ENCODE results near the gene LCA5. TPM values are rescaled to one million over a fixed set of nuclear protein-coding genes. Genes with fewer than 3 reads are reported as not detected.
A peak's percentile ranks its signal among the peaks of the same experiment; 100 is the strongest.
"Not testable (repeated sequence)": the region's sequence is repeated elsewhere in the genome, so short reads cannot be mapped to it uniquely, and the experiment has no call there.

Gene LCA5
- total RNA-seq (2014; rRNA removed; shearing (Covaris generic)) = 3.8 and 5.4 TPM in 2 replicates

DNA sequence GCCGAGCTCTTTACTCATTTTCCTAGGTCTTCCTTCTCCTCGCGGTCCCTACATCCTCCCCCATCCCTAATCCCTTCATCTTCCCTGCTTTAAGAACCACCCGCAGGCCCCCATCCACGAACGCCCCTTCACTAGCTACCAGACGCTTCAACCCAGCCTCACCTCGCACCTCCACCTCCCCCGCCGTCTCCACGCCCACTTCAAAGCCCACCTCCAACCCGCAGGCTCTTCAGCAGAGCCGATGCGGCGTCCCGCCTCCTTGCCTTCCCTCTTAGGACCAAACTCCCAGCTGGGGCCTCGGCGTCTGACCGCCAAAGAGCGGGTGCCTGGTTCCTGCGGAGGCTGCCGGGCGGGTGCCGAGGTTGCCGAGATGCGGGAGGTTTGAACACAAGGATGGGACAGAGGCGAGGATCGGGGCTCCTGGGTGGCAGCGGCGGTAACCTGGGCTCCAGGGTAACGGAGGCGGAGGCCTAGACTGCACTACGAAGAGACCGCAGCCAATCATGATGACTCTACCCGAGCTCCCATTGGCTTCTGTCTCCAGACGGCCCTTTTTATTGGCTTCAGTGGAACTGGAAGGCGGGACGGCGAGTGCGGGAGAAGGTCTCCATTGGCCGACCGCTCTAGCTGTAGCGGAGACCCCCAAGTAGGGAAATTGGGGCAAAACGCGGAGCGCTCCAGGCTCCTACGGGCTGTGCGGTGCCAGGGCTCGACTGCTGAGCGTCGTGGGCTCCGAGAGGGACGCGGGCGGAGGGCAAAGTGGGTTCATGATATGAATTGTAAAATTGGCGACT is at the start of gene LCA5:
Gene LCA5, minus strand, starts transcription at position 477 of the 794 bp plus-strand sequence. CDS start 18,536 bp downstream, outside the sequence.
- peak; percentile 97 for DNase-seq (ENCODE audit: low read depth)

DNA sequence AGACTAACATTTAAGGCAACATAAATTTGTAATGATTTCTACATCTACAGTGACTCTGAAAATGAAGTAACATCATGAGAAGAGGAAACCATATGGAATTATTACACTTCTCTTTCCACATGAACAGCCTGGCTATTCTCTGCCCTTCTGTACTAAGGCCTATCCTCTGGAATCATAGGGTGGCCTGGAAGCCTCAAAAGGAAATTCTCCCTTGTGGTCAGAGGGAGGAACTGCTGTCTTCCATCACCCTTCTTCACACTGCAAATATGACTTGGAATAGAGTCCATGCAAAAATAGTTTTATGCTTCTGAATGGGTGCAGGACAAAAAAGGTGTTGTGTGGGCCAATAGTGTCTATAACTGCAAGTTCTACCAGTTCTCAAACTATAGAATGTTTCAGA is 49.3 kb upstream of the LCA5 start:
- no peak for DNase-seq (ENCODE audit: low read depth)

DNA sequence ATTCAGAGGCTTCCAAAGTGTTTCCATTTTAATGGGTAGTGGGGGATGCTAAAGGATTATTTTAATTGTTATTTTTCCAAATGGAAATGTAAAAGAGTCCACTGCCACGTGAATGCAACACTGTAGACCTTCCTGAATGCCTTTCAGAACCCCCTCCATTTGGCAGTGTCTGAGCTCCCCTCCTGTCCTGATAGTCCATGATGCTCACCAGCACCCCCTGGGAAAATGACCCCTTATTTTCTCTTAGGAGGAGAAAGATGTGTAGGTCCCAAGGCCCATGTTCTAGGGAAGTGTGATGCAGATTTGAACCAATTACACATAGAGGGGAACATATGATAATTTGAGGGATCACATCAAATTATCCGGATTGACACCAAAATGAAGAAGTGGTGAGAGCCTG is 47.1 kb upstream of the LCA5 start:
- DNase-seq (ENCODE audit: low read depth) = no peak

DNA sequence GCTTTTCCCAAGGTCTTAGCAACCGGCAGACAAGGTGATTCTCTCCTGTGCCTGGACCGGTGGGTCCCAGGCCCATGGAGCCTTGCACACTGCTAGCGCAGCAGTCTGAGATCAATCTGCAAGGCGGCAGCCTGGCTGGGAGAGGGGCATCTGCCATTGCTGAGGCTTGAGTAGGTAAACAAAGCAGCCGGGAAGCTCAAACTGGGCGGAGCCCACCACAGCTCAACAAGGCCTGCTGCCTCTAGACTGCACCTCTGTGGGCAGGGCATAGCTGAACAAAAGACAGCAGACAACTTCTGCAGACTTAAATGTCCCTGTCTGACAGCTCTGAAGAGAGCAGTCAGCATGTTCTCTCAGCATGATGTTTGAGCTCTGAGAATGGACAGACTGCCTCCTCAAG is 40.7 kb upstream of the LCA5 start:
- not testable (repeated sequence) for DNase-seq (ENCODE audit: low read depth)

DNA sequence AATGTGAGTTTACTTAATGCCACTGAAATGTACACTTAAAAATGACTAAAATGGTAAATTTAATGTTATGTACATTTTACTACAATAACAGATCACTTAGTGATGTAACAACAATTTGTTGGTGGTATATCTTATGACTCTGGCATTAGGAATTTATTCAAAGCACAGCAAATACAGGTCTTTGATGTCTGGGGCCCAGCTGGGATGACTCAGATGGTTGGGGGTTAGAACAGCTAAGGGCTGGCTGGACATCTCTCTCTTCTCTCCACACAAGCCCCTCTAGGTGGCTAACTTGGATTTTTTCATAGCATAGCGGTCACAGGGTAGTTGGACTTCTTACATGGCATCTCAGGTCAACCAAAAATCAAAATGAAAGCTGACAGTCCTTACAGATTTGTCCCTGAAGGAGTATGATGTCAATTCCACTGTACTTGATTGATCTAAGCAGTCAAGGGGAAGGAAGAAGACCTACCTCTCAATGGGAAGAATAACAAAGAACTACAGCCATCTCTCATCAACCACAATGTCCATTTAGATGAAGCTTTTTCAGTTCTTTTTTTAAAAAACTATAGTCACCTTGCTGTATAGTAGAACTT is 37.5 kb upstream of the LCA5 start:
- DNase-seq (ENCODE audit: low read depth) = peak; percentile 66

DNA sequence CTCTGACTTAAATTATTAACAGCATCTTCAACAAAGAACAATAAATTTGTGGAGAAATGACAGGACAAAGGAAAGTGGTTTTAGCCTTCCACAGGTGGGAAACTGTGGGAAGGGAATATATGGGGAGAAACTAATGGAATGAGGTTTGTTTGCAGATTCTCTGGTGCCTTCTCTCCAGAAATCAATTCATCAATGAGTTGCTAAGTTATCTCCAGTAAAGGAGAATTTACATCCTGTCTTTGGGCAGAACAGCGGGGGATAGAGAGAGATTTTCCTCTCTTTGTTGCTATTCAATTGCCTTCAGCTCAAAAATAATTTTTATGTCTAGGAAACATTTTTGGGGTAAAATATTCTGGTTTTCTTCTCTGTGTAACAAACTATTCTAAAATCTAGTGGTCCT is 36.9 kb upstream of the LCA5 start:
- DNase-seq (ENCODE audit: low read depth) = no peak

- no peak for DNase-seq (ENCODE audit: low read depth)
Observed at GRCh38 chr6:79571030-79571367, 33.8 kb upstream of the LCA5 start.

GRCh38 chr6:79570129-79571029 is 33.1 kb upstream of the LCA5 start:
- DNase-seq (ENCODE audit: low read depth) = peak; percentile 11

DNA sequence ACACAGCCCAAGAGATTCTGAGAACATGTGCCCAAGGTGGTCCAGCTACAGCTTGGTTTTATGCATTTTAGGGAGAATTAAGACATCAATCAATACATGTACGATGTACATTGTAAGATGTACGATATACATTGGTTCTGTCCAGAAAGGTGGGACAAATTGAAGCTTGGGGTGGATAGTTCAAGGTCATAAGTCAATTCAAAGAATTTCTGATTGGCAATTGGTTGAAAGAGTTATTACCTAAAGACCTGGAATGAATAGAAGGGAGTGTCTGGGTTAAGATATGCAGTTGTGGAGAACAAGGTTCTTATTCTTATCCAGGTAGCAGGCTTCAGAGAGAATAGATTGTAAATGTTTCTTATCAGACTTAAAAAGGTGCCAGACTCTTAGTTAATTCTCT is 31.8 kb upstream of the LCA5 start:
- DNase-seq (ENCODE audit: low read depth) = no peak

GRCh38 chr6:79564636-79565035 is 27.4 kb upstream of the LCA5 start:
- no peak for DNase-seq (ENCODE audit: low read depth)

- no peak for DNase-seq (ENCODE audit: low read depth)
Observed at GRCh38 chr6:79559706-79560105, 22.5 kb upstream of the LCA5 start.

DNA sequence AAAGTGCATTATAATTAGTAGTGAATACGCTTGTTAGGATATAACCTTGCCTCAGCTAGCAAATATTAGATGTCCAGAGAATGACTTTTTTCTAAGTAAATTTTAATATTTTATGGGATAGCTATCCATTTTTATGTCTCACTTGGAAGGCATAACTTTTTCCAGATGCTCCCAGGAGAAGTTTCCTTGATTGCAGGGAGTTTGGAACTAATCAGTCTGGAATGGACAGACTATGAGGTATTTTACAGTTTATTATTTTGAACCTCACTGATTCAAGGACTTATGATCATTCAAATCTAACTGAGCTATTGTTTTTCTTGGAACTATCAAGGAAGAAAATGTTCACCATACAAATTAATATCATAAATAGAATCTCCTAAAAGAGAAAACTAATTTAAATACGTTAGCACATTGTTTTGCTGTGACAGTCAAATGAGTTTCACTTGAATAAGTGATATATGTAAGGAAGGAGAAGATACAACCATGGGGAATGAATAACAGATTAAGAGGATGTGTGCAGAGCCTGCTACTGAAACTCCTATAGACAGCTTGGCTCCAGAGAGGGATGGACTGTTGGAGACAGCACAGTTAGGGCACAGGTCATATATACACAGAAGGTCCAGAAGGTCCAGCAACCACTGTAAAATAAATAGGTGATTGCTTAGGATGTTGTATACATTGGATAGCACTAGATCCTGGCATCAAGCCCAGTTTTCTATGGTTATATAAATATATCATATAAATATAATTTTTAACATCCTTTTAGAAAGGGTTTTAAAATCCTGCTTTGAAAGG is 20.6 kb upstream of the LCA5 start:
- DNase-seq (ENCODE audit: low read depth) = no peak

DNA sequence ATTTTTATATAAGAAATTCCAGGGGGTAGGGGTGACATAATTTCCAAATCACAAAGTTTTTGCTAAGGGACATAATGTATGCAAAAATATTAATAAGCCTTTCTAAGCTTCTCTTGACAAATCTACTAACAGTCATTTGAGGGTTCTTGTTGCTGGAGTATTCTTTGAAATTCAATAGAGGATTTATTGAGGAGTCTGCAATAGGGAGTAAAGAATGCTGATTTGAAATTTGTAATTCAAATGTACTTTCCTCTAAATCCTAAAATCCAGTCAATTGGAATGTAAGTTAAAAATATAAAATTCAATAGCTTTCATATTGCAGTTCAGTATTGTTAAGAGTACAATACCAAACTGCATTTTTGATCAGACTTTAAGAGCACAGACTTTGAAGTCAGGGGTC is 17.1 kb upstream of the LCA5 start:
- no peak for DNase-seq (ENCODE audit: low read depth)

- no peak for DNase-seq (ENCODE audit: low read depth)
Observed at GRCh38 chr6:79551401-79551800, 14.2 kb upstream of the LCA5 start.

GRCh38 chr6:79548304-79548703 is 11.1 kb upstream of the LCA5 start:
- DNase-seq (ENCODE audit: low read depth) = no peak

DNA sequence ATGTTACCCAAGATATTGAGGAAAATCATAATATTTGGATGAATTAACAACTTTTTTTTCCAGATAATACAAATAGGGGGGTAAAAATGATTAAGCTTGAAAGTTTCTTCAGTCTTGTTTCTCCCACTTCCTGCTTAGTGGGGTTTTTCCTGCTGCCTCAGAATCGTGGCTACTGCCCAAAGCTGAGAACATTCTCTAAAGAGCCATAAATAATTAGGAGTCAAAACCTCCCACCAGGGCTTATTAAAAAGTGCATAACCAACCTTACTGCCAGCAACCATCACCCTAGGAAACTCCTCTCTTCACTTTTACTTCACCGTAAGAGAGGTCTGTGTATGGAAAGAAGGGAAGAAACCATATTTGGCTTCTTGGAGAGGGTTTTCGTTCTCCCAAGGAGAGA is 9.0 kb upstream of the LCA5 start:
- no peak for DNase-seq (ENCODE audit: low read depth)

- peak; percentile 99 for DNase-seq (ENCODE audit: low read depth)
Observed at GRCh38 chr6:79544939-79545450, 7.8 kb upstream of the LCA5 start.

GRCh38 chr6:79544299-79544927 is 7.2 kb upstream of the LCA5 start:
- peak; percentile 18 for DNase-seq (ENCODE audit: low read depth)

GRCh38 chr6:79543886-79544285 is 6.7 kb upstream of the LCA5 start:
- no peak for DNase-seq (ENCODE audit: low read depth)

- no peak for DNase-seq (ENCODE audit: low read depth)
Observed at GRCh38 chr6:79543411-79543810, 6.2 kb upstream of the LCA5 start.
